ENCODE data around the gene RALY. TPM values are rescaled to one million over a fixed set of nuclear protein-coding genes. Genes with fewer than 3 reads are reported as not detected.

RALY gene
- total RNA-seq, 1 donor from 2014 or later: 116 TPM

GRCh38 chr20:34096699-34097444 lies 103.2 kb downstream of the RALY start:
- ChIA-PET POLR2A (interaction anchor here (0.5 to 1.0 kb wide), 2 partner anchors 12 to 15 kb away, joined by 4 read pairs; partner anchors contain the start of gene EIF2S2), CTCF (no interaction called here)
- Mint-ChIP-seq H3K36me3 (ENCODE audit: low read depth) (peaks cover 91% of the 10 kb centered on the region), H3K4me1 (no peaks in the 10 kb centered on the region), H3K27ac (no peak overlapping the region), H3K4me3 (no peak overlapping the region), H3K27me3 (no peaks in the 10 kb centered on the region), H3K9me3 (no peaks in the 10 kb centered on the region)
- DNase-seq (no peak), ATAC-seq (ENCODE audit: low read depth) (no peak)
- intact Hi-C loops (cut with micrococcal nuclease): no loop called here
- TF ChIP-seq CTCF (IDR thresholded peaks at IDR 0.05): no peak

DNA sequence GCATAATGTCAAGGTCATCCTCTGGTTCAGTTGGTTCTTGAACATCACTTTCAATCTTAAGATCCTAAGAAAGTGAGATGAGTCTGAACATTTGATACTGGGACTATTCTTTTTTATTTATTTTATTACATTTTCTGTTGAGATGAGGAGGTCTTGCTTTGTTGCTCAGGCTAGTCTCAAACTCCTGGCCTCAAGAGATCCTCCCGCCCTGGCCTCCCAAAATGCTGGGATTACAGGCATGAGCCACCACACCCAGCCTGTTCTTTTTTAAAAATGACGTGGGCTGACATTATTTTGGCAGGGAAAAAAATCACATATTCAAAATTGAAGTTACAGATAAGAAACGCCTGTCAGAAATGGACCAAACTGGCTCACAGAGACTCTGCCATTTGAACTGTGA lies 104.9 kb downstream of the RALY start:
- H3K4me1 Mint-ChIP-seq: peaks cover 3% of the 10 kb centered on the region
- peaks cover 91% of the 10 kb centered on the region for H3K36me3 Mint-ChIP-seq (ENCODE audit: low read depth)
- H3K27ac Mint-ChIP-seq: no peak overlapping the region
- ATAC-seq (ENCODE audit: low read depth) (no peak), DNase-seq (no peak)
- no peak overlapping the region for H3K4me3 Mint-ChIP-seq
- TF ChIP-seq CTCF (IDR thresholded peaks at IDR 0.05): no peak
- intact Hi-C loops (cut with micrococcal nuclease): no loop called here
- ChIA-PET POLR2A (interaction anchor here (0.7 kb wide), 1 partner anchor 39 kb away, joined by 4 read pairs; no protein-coding TSS in a partner anchor), CTCF (no interaction called here)
- H3K9me3 Mint-ChIP-seq: no peaks in the 10 kb centered on the region
- H3K27me3 Mint-ChIP-seq: no peaks in the 10 kb centered on the region

DNA sequence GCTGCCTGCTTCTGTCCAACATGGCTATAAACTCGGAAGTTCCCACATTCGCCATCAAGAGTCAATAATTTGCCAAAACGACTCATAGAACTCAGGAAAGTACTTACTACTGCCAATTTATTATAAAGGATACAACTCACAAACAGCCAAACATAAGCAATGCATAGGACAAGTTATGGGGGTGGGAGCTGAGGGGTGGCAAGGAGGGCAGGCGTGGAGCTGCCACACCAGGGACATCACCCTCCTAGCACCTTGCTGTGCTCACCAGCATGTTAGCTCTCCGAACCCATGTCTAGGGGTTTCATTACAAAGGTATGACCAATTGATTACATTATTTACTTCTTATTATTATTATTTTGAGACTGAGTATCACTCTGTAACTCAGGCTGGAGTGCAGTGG lies 106.0 kb downstream of the RALY start:
- Mint-ChIP-seq H3K36me3 (ENCODE audit: low read depth) (peaks cover 93% of the 10 kb centered on the region), H3K4me1 (peaks cover 9% of the 10 kb centered on the region), H3K9me3 (no peaks in the 10 kb centered on the region), H3K4me3 (no peak overlapping the region), H3K27me3 (no peaks in the 10 kb centered on the region), H3K27ac (no peak overlapping the region)
- ChIA-PET POLR2A (interaction anchor here (5.2 kb wide), 1 partner anchor 13 kb away, joined by 25 read pairs; the partner anchor contains the start of gene EIF2S2), CTCF (no interaction called here)
- TF ChIP-seq CTCF (IDR thresholded peaks at IDR 0.05): no peak
- no peak for ATAC-seq (ENCODE audit: low read depth)
- intact Hi-C loops (cut with micrococcal nuclease): no loop called here
- DNase-seq: no peak

- no peak overlapping the region for H3K27ac Mint-ChIP-seq
- CTCF ChIA-PET: no interaction called here
- intact Hi-C loops (cut with micrococcal nuclease): no loop called here
- DNase-seq (no peak), ATAC-seq (ENCODE audit: low read depth) (no peak)
- no peaks in the 10 kb centered on the region for H3K9me3 Mint-ChIP-seq
- TF ChIP-seq CTCF (IDR thresholded peaks at IDR 0.05): no peak
- POLR2A ChIA-PET: interaction anchor here (5.2 kb wide), 1 partner anchor 12 kb away, joined by 25 read pairs; the partner anchor contains the start of gene EIF2S2
- no peak overlapping the region for H3K4me3 Mint-ChIP-seq
- no peaks in the 10 kb centered on the region for H3K27me3 Mint-ChIP-seq
- peaks cover 94% of the 10 kb centered on the region for H3K36me3 Mint-ChIP-seq (ENCODE audit: low read depth)
- H3K4me1 Mint-ChIP-seq: peaks cover 17% of the 10 kb centered on the region
These were observed 106.9 kb downstream of the RALY start for GRCh38 chr20:34100576-34100975.

DNA sequence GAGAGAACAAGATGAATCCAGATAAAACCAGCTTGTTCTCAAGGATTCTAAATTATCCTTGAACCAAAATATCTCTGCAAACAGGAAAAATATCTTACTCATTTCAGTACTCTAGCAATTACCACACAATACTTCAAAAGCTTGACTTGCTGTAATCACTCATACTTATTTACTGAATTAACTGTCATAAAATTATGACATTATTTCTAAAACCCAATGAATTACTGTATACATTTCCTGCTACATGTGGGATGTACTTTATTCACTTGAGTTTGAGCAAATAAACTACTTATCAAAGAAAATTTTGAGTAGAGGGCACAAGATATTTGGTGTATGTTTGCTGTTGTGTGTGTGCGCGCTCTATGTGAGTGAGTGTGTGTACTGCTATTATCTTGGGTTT lies 108.6 kb downstream of the RALY start:
- no peak for ATAC-seq (ENCODE audit: low read depth)
- Mint-ChIP-seq H3K27ac (no peak overlapping the region), H3K4me1 (peaks cover 29% of the 10 kb centered on the region), H3K36me3 (ENCODE audit: low read depth) (peaks cover 90% of the 10 kb centered on the region), H3K9me3 (no peaks in the 10 kb centered on the region), H3K27me3 (no peaks in the 10 kb centered on the region), H3K4me3 (no peak overlapping the region)
- ChIA-PET CTCF (no interaction called here), POLR2A (interaction anchor here (5.2 kb wide), 1 partner anchor 10 kb away, joined by 25 read pairs; the partner anchor contains the start of gene EIF2S2)
- no peak for TF ChIP-seq CTCF (IDR thresholded peaks at IDR 0.05)
- intact Hi-C loops (cut with micrococcal nuclease): no loop called here
- DNase-seq: no peak

All from activated B cell treated with CpG ODN at 0.5 μM for 24 hours (primary cell).